Measurements from ENCODE around the gene BEST4.
"Not testable (repeated sequence)": the region's sequence is repeated elsewhere in the genome, so short reads cannot be mapped to it uniquely, and the experiment has no call there.

The BEST4 gene

GRCh38 chr1:44819196-44819607 is 31.2 kb upstream of the BEST4 start:
- DNase-seq (ENCODE audit: low read depth) = no peak

- DNase-seq (ENCODE audit: low read depth) = no peak
Observed at GRCh38 chr1:44817771-44818495, 30.0 kb upstream of the BEST4 start.

- no peak for DNase-seq (ENCODE audit: low read depth)
Observed at GRCh38 chr1:44817307-44817706, 29.3 kb upstream of the BEST4 start.

- not testable (repeated sequence) for DNase-seq (ENCODE audit: low read depth)
Observed at GRCh38 chr1:44815926-44816325, 28.0 kb upstream of the BEST4 start.

- no peak for DNase-seq (ENCODE audit: low read depth)
Observed at GRCh38 chr1:44812822-44813543, 25.0 kb upstream of the BEST4 start.

- no peak for DNase-seq (ENCODE audit: low read depth)
Observed at GRCh38 chr1:44811234-44811633, 23.3 kb upstream of the BEST4 start.

- DNase-seq (ENCODE audit: low read depth) = not testable (repeated sequence)
Observed at GRCh38 chr1:44810762-44811105, 22.8 kb upstream of the BEST4 start.

- no peak for DNase-seq (ENCODE audit: low read depth)
Observed at GRCh38 chr1:44810101-44810761, 22.3 kb upstream of the BEST4 start.

- DNase-seq (ENCODE audit: low read depth) = peak; percentile 69
Observed at GRCh38 chr1:44808938-44809917, 21.3 kb upstream of the BEST4 start.

- DNase-seq (ENCODE audit: low read depth) = no peak
Observed at GRCh38 chr1:44808063-44808937, 20.3 kb upstream of the BEST4 start, which contains the start of gene BTBD19. Gene BTBD19, plus strand, starts transcription at chr1:44808523. Its CDS starts 298 bp downstream, at chr1:44808821.

- peak; percentile 73 for DNase-seq (ENCODE audit: low read depth)
Observed at GRCh38 chr1:44807364-44808062, 19.5 kb upstream of the BEST4 start.

GRCh38 chr1:44806704-44807363 is 18.9 kb upstream of the BEST4 start, which contains the start of gene DYNLT4:
Gene DYNLT4, minus strand, starts transcription at chr1:44807351. Its CDS starts 683 bp downstream, at chr1:44806668.
- no peak for DNase-seq (ENCODE audit: low read depth)

- no peak for DNase-seq (ENCODE audit: low read depth)
Observed at GRCh38 chr1:44806025-44806703, 18.2 kb upstream of the BEST4 start.

- DNase-seq (ENCODE audit: low read depth) = no peak
Observed at GRCh38 chr1:44805311-44806024, 17.5 kb upstream of the BEST4 start.

GRCh38 chr1:44803312-44804095 is 15.5 kb upstream of the BEST4 start:
- no peak for DNase-seq (ENCODE audit: low read depth)

- DNase-seq (ENCODE audit: low read depth) = no peak
Observed at GRCh38 chr1:44803062-44803311, 15.0 kb upstream of the BEST4 start.

GRCh38 chr1:44802306-44803061 is 14.5 kb upstream of the BEST4 start:
- DNase-seq (ENCODE audit: low read depth) = no peak
